ENCODE measurements around the gene PRRX1.

Gene PRRX1

GRCh38 chr1:170680428-170680827 lies 16.5 kb downstream of the PRRX1 start:
- no peak for TF ChIP-seq ZBTB7A (IDR thresholded peaks at IDR 0.05; ENCODE audit: low read depth)

- no peak for TF ChIP-seq NFIC (IDR thresholded peaks at IDR 0.05)
- TF ChIP-seq TCF12 (IDR thresholded peaks at IDR 0.05; ENCODE audit: low read depth), result no peak
- TF ChIP-seq EGR1 (IDR thresholded peaks at IDR 0.05), result no peak
- TF ChIP-seq REST (IDR thresholded peaks at IDR 0.05; ENCODE audit: low read depth), result no peak
- no peak for TF ChIP-seq MAX (IDR thresholded peaks at IDR 0.05)
- no peak for TF ChIP-seq CREB1 (IDR thresholded peaks at IDR 0.05; ENCODE audit: low read depth)
- TF ChIP-seq TEAD4 (IDR thresholded peaks at IDR 0.05), result no peak
- no peak for TF ChIP-seq YY1 (IDR thresholded peaks at IDR 0.05; ENCODE audit: low read depth)
- TF ChIP-seq RAD21 (IDR thresholded peaks at IDR 0.05; ENCODE audit: low read depth), result no peak
- no peak for TF ChIP-seq FOXM1 (IDR thresholded peaks at IDR 0.05; ENCODE audit: borderline replicate concordance, low read depth)
- no peak for TF ChIP-seq TAF1 (IDR thresholded peaks at IDR 0.05; ENCODE audit: low read depth)
- TF ChIP-seq USF1 (IDR thresholded peaks at IDR 0.05), result no peak
- TF ChIP-seq ZBTB7A (IDR thresholded peaks at IDR 0.05; ENCODE audit: low read depth), result no peak
- no peak for TF ChIP-seq CEBPB (IDR thresholded peaks at IDR 0.05)
- no peak for TF ChIP-seq EP300 (IDR thresholded peaks at IDR 0.05; ENCODE audit: borderline replicate concordance)
These were observed 18.2 kb downstream of the PRRX1 start for GRCh38 chr1:170682169-170682568.

GRCh38 chr1:170682809-170683208 lies 18.9 kb downstream of the PRRX1 start:
- TF ChIP-seq USF1 (IDR thresholded peaks at IDR 0.05) (no peak), NFIC (IDR thresholded peaks at IDR 0.05) (no peak), YY1 (IDR thresholded peaks at IDR 0.05; ENCODE audit: low read depth) (no peak), CREB1 (IDR thresholded peaks at IDR 0.05; ENCODE audit: low read depth) (no peak), EGR1 (IDR thresholded peaks at IDR 0.05) (no peak), TAF1 (IDR thresholded peaks at IDR 0.05; ENCODE audit: low read depth) (no peak), RAD21 (IDR thresholded peaks at IDR 0.05; ENCODE audit: low read depth) (no peak), CEBPB (IDR thresholded peaks at IDR 0.05) (no peak), MAX (IDR thresholded peaks at IDR 0.05) (no peak), EP300 (IDR thresholded peaks at IDR 0.05; ENCODE audit: borderline replicate concordance) (no peak), TCF12 (IDR thresholded peaks at IDR 0.05; ENCODE audit: low read depth) (no peak), FOXM1 (IDR thresholded peaks at IDR 0.05; ENCODE audit: borderline replicate concordance, low read depth) (no peak), ZBTB7A (IDR thresholded peaks at IDR 0.05; ENCODE audit: low read depth) (no peak)

GRCh38 chr1:170685166-170685565 lies 21.2 kb downstream of the PRRX1 start:
- TF ChIP-seq EP300 (IDR thresholded peaks at IDR 0.05; ENCODE audit: borderline replicate concordance) (no peak), CEBPB (IDR thresholded peaks at IDR 0.05) (no peak), YY1 (IDR thresholded peaks at IDR 0.05; ENCODE audit: low read depth) (no peak)

- TF ChIP-seq EP300 (IDR thresholded peaks at IDR 0.05; ENCODE audit: borderline replicate concordance), result no peak
- no peak for TF ChIP-seq TCF12 (IDR thresholded peaks at IDR 0.05; ENCODE audit: low read depth)
- TF ChIP-seq MAX (IDR thresholded peaks at IDR 0.05), result no peak
- TF ChIP-seq NFIC (IDR thresholded peaks at IDR 0.05), result no peak
- TF ChIP-seq USF1 (IDR thresholded peaks at IDR 0.05), result no peak
- no peak for TF ChIP-seq EGR1 (IDR thresholded peaks at IDR 0.05)
- TF ChIP-seq YY1 (IDR thresholded peaks at IDR 0.05; ENCODE audit: low read depth), result no peak
- TF ChIP-seq TEAD4 (IDR thresholded peaks at IDR 0.05), result no peak
- TF ChIP-seq ZBTB7A (IDR thresholded peaks at IDR 0.05; ENCODE audit: low read depth), result no peak
- no peak for TF ChIP-seq RAD21 (IDR thresholded peaks at IDR 0.05; ENCODE audit: low read depth)
- no peak for TF ChIP-seq TAF1 (IDR thresholded peaks at IDR 0.05; ENCODE audit: low read depth)
- TF ChIP-seq REST (IDR thresholded peaks at IDR 0.05; ENCODE audit: low read depth), result no peak
- TF ChIP-seq CEBPB (IDR thresholded peaks at IDR 0.05), result no peak
- no peak for TF ChIP-seq CREB1 (IDR thresholded peaks at IDR 0.05; ENCODE audit: low read depth)
- TF ChIP-seq FOXM1 (IDR thresholded peaks at IDR 0.05; ENCODE audit: borderline replicate concordance, low read depth), result no peak
These were observed 22.4 kb downstream of the PRRX1 start for GRCh38 chr1:170686291-170686690.

- TF ChIP-seq TEAD4 (IDR thresholded peaks at IDR 0.05) (no peak), MAX (IDR thresholded peaks at IDR 0.05) (no peak), RAD21 (IDR thresholded peaks at IDR 0.05; ENCODE audit: low read depth) (no peak), CEBPB (IDR thresholded peaks at IDR 0.05) (no peak), USF1 (IDR thresholded peaks at IDR 0.05) (no peak), TAF1 (IDR thresholded peaks at IDR 0.05; ENCODE audit: low read depth) (no peak), NFIC (IDR thresholded peaks at IDR 0.05) (no peak), TCF12 (IDR thresholded peaks at IDR 0.05; ENCODE audit: low read depth) (no peak), REST (IDR thresholded peaks at IDR 0.05; ENCODE audit: low read depth) (no peak), EP300 (IDR thresholded peaks at IDR 0.05; ENCODE audit: borderline replicate concordance) (no peak), FOXM1 (IDR thresholded peaks at IDR 0.05; ENCODE audit: borderline replicate concordance, low read depth) (no peak), CREB1 (IDR thresholded peaks at IDR 0.05; ENCODE audit: low read depth) (no peak), EGR1 (IDR thresholded peaks at IDR 0.05) (no peak), YY1 (IDR thresholded peaks at IDR 0.05; ENCODE audit: low read depth) (no peak), ZBTB7A (IDR thresholded peaks at IDR 0.05; ENCODE audit: low read depth) (no peak)
These were observed 23.7 kb downstream of the PRRX1 start for GRCh38 chr1:170687621-170688020.
